Measurements from ENCODE around the gene DPP4. TPM values are rescaled to one million over a fixed set of nuclear protein-coding genes. Genes with fewer than 3 reads are reported as not detected.

The DPP4 gene
- total RNA-seq, 1 donor from 2014 or later: 104 TPM

DNA sequence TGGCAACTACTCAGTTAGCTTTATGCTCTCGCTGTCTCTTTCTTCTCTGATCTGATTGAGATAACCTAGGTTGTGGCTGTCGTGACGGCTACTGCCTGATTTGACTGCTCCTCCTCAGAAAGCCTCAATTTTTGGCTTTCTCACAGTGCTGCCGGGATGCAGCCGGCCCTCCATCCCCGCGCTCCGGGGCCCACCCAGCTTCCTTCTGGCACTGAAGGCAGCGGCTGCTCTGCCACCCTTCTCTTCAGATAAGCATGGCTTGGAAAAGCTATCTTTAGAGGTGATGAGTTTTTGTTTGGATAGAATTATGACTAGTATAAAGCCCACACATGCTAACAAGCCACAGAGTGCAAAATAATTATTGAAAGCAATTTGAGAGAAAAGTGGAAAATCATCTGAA, 102.5 kb downstream of the DPP4 start:
- H3K4me3 ChIP-seq (ENCODE audit: low read depth, low read length): no peak overlapping the region
- DNase-seq (ENCODE audit: low read depth): no peak
- TF ChIP-seq, protein P1, sequence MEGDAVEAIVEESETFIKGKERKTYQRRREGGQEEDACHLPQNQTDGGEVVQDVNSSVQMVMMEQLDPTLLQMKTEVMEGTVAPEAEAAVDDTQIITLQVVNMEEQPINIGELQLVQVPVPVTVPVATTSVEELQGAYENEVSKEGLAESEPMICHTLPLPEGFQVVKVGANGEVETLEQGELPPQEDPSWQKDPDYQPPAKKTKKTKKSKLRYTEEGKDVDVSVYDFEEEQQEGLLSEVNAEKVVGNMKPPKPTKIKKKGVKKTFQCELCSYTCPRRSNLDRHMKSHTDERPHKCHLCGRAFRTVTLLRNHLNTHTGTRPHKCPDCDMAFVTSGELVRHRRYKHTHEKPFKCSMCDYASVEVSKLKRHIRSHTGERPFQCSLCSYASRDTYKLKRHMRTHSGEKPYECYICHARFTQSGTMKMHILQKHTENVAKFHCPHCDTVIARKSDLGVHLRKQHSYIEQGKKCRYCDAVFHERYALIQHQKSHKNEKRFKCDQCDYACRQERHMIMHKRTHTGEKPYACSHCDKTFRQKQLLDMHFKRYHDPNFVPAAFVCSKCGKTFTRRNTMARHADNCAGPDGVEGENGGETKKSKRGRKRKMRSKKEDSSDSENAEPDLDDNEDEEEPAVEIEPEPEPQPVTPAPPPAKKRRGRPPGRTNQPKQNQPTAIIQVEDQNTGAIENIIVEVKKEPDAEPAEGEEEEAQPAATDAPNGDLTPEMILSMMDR (conservative IDR thresholded peaks at IDR 0.05; ENCODE audit: low read depth, low read length): no peak

DNA sequence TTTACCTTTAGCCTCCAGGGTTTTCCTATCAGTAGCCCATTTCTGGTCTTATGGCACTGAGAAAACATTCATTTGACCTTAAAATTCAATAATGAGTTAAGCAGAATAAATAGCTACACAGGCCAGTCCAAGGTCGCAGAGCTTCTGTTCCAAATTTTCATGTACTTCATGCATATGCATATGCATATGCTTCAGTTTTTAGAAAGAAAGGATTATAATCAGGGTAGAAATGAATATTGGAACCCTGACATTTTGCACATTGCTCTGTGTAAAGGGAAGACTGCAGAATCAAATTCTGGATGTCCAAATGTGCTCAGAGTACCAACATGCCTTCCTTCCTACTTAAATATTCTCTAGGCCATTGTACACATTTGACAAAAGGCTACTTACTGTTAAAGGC, 104.9 kb downstream of the DPP4 start:
- TF ChIP-seq, protein P1 (conservative IDR thresholded peaks at IDR 0.05; ENCODE audit: low read depth, low read length): no peak
- H3K4me3 ChIP-seq (ENCODE audit: low read depth, low read length): no peak overlapping the region
- DNase-seq (ENCODE audit: low read depth): no peak

DNA sequence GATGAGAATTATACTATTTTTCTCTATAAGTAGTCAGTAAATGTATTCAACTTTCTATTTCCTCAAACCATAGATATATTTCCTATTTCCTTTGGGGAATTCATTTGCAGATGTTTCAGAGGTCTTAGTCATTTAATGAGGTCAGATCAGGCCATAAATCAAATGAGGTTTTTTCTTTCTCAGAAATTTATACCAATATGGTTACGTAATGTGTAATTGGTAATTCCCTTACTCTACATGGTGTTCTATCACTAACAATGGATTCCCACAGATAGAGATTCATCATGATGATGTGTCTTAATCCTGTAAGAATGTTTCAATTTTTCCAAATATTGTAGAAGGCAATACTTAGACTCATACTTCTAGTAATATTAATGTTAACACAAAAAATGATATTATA, 108.0 kb downstream of the DPP4 start:
- no peak for DNase-seq (ENCODE audit: low read depth)
- no peak overlapping the region for H3K4me3 ChIP-seq (ENCODE audit: low read depth, low read length)
- TF ChIP-seq, protein P1 (conservative IDR thresholded peaks at IDR 0.05; ENCODE audit: low read depth, low read length): no peak

- no peak for DNase-seq (ENCODE audit: low read depth)
- TF ChIP-seq, protein P1 (conservative IDR thresholded peaks at IDR 0.05; ENCODE audit: low read depth, low read length): no peak
- no peak overlapping the region for H3K4me3 ChIP-seq (ENCODE audit: low read depth, low read length)
Observed at GRCh38 chr2:161964160-161964559, 109.9 kb downstream of the DPP4 start.

DNA sequence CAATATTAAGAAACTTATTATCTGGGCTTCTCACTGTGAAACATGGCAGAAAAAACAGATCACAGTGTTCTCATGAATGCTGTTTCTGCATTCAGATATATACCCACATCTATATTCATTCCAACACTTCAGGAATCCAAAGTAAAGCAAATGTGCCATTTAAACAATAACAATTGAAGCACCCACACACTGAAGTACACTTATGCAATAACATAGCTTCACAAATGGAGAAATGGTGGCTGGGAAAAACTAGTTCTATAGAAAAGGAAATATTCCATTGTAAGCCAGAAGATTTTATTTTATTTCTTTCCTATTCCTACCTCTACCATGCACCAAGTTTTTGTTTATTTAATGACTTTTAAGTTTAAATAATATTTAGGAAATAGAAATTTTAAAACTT, 111.9 kb downstream of the DPP4 start:
- H3K4me3 ChIP-seq (ENCODE audit: low read depth, low read length): no peak overlapping the region
- no peak for DNase-seq (ENCODE audit: low read depth)
- TF ChIP-seq, protein P1 (conservative IDR thresholded peaks at IDR 0.05; ENCODE audit: low read depth, low read length): no peak

DNA sequence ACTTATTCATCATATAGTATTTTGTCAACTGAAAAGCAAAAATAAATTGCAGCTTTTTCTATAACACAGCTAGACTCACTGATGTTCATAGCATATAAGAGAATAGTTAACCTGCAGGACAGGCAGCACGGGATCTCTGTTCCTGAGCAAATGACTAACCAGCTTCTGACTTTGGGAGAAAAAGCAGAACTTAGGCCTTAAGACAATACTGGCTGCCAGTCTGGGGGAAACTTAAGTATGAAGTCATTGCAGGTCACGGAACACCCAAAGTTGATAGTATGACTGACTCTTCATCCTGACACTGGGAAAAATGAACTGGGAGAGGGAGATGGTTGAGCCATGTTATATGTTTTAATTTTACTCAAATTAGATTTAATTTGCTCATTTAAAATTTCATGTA, 113.0 kb downstream of the DPP4 start:
- no peak for DNase-seq (ENCODE audit: low read depth)
- TF ChIP-seq, protein P1 (conservative IDR thresholded peaks at IDR 0.05; ENCODE audit: low read depth, low read length): no peak
- no peak overlapping the region for H3K4me3 ChIP-seq (ENCODE audit: low read depth, low read length)

- TF ChIP-seq, protein P1 (conservative IDR thresholded peaks at IDR 0.05; ENCODE audit: low read depth, low read length): no peak
- no peak for DNase-seq (ENCODE audit: low read depth)
Observed at GRCh38 chr2:161956738-161957137, 117.3 kb downstream of the DPP4 start.

More at GRCh38 chr2:161956738-161957137, 117.3 kb downstream of the DPP4 start:
- H3K4me3 ChIP-seq (ENCODE audit: low read depth, low read length): no peak overlapping the region

All from epithelial cell of proximal tubule (primary cell).